ENCODE data around the gene OR10H1.
A peak's percentile ranks its signal among the peaks of the same experiment; 100 is the strongest.

GRCh38 chr19:15810335-15810734 is 5.1 kb downstream of the OR10H1 start:
- TF ChIP-seq CTCF (conservative IDR thresholded peaks at IDR 0.05; ENCODE audit: low read length) (peak; percentile 74), EZH2phosphoT487 (IDR thresholded peaks at IDR 0.05; ENCODE audit: borderline replicate concordance, low read depth, low read length) (no peak)
